RWPE2 (cell line): ENCODE data around the gene C12orf76.
"Not testable (repeated sequence)": the region's sequence is repeated elsewhere in the genome, so short reads cannot be mapped to it uniquely, and the experiment has no call there.

Source experiments
- ATAC-seq: fragments of 200-7000 bp; cut with Tn5 transposase; 3 replicates; pipeline ENCODE4 v1.9.1; 2021; ENCODE audit warnings: low read depth
- DNase-seq: peaks from one replicate; pipeline ENCODE4 v3.0.0-alpha.2; 2020; ENCODE audit warnings: low spot score
- H3K27ac ChIP-seq: fragments of 450-650 bp; 2 replicates; pipeline ENCODE4 v1.5.1; 2017; ENCODE audit warnings: mild to moderate bottlenecking; ENCODE audit not compliant: poor library complexity, severe bottlenecking
- H3K27me3 ChIP-seq: fragments of 250-450 bp; sonication (Bioruptor Pico); 2 replicates; pipeline ENCODE4 v1.5.1; 2021; ENCODE audit warnings: mild to moderate bottlenecking, moderate library complexity; ENCODE audit not compliant: insufficient read depth, poor library complexity, severe bottlenecking
- H3K36me3 ChIP-seq: fragments of 250-450 bp; sonication (Bioruptor Pico); 2 replicates; pipeline ENCODE4 v1.5.1; 2020; ENCODE audit warnings: low read depth, mild to moderate bottlenecking, moderate library complexity
- H3K4me1 ChIP-seq: fragments of 250-450 bp; sonication (Bioruptor Pico); 2 replicates; pipeline ENCODE4 v1.5.1; 2021; ENCODE audit warnings: mild to moderate bottlenecking, moderate library complexity; ENCODE audit not compliant: insufficient read depth, poor library complexity, severe bottlenecking
- H3K4me3 ChIP-seq: fragments of 250-450 bp; sonication (Bioruptor Pico); 2 replicates; pipeline ENCODE4 v1.5.1; 2021; ENCODE audit warnings: mild to moderate bottlenecking, moderate library complexity; ENCODE audit not compliant: severe bottlenecking
- H3K9me3 ChIP-seq: fragments of 250-450 bp; sonication (Bioruptor Pico); 2 replicates; pipeline ENCODE4 v1.5.1; 2021; ENCODE audit warnings: mild to moderate bottlenecking, moderate library complexity; ENCODE audit not compliant: severe bottlenecking
- TF ChIP-seq, protein P1 (sequence below): fragments of 450-650 bp; IDR thresholded peaks from one replicate; pipeline ENCODE4 v1.5.1; 2017; ENCODE audit warnings: mild to moderate bottlenecking, moderate library complexity; ENCODE audit not compliant: poor library complexity, severe bottlenecking

Gene C12orf76

GRCh38 chr12:110077800-110078199 lies 29.5 kb upstream of the C12orf76 start:
- DNase-seq (no peak), ATAC-seq (no peak)
- H3K9me3 ChIP-seq: no peaks in the 10 kb centered on the region
- TF ChIP-seq, protein P1, sequence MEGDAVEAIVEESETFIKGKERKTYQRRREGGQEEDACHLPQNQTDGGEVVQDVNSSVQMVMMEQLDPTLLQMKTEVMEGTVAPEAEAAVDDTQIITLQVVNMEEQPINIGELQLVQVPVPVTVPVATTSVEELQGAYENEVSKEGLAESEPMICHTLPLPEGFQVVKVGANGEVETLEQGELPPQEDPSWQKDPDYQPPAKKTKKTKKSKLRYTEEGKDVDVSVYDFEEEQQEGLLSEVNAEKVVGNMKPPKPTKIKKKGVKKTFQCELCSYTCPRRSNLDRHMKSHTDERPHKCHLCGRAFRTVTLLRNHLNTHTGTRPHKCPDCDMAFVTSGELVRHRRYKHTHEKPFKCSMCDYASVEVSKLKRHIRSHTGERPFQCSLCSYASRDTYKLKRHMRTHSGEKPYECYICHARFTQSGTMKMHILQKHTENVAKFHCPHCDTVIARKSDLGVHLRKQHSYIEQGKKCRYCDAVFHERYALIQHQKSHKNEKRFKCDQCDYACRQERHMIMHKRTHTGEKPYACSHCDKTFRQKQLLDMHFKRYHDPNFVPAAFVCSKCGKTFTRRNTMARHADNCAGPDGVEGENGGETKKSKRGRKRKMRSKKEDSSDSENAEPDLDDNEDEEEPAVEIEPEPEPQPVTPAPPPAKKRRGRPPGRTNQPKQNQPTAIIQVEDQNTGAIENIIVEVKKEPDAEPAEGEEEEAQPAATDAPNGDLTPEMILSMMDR: no peak
- H3K27me3 ChIP-seq: no peaks in the 10 kb centered on the region
- H3K27ac ChIP-seq: no peak overlapping the region
- H3K36me3 ChIP-seq: no peaks in the 10 kb centered on the region
- H3K4me3 ChIP-seq: no peak overlapping the region
- H3K4me1 ChIP-seq: no peaks in the 10 kb centered on the region

- Histone ChIP-seq H3K4me3 (no peak overlapping the region), H3K36me3 (no peaks in the 10 kb centered on the region), H3K4me1 (no peaks in the 10 kb centered on the region), H3K27me3 (no peaks in the 10 kb centered on the region), H3K27ac (no peak overlapping the region), H3K9me3 (no peaks in the 10 kb centered on the region)
- DNase-seq: no peak
- no peak for ATAC-seq
- TF ChIP-seq, protein P1: no peak
Observed at GRCh38 chr12:110075880-110076279, 27.6 kb upstream of the C12orf76 start.

GRCh38 chr12:110074089-110074488 lies 25.8 kb upstream of the C12orf76 start:
- H3K9me3 ChIP-seq: no peaks in the 10 kb centered on the region
- TF ChIP-seq, protein P1: no peak
- no peaks in the 10 kb centered on the region for H3K36me3 ChIP-seq
- H3K4me3 ChIP-seq: no peak overlapping the region
- H3K27me3 ChIP-seq: no peaks in the 10 kb centered on the region
- no peaks in the 10 kb centered on the region for H3K4me1 ChIP-seq
- no peak overlapping the region for H3K27ac ChIP-seq
- no peak for DNase-seq
- ATAC-seq: no peak

DNA sequence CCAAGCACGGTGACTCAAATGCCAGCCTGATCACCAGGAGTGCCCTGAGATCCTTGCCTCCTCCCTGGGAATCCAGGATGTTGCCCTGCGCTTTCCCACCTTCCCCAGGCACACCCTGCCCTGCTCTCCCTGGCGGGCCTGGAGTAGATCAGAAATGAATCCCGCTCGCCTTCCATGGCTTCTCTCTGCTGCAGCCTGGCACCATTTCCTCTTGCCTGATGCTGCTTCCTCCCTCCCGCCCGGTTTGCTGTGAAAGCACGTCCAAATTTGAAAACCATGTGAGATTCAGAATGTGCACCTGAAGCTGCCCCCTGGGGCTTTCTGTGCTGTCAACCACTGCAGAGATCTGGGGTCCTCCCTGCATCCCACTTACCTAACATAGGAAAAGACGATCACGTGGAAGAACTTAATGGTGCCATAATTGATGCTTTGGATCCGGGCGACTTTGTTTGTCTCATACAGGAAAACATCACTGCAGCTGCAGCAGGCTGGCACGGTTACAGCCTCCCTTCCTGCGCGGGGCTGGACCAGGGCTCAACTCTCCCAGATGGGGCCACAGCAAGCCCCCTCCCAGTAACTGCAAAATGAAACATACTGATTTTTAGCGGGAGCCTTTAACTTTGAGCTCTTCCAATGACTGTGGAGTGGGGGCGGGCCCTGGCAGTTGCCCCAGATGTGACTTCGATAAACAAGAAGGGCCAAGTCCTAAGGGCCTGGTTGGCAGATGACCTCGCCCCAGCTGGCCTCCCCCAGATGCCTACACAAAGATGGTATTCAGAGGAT lies 24.9 kb upstream of the C12orf76 start:
- ATAC-seq (peak; percentile 41; the same call in 2 of the 3 replicates), DNase-seq (no peak)
- no peaks in the 10 kb centered on the region for H3K27me3 ChIP-seq
- H3K36me3 ChIP-seq: no peaks in the 10 kb centered on the region
- no peaks in the 10 kb centered on the region for H3K9me3 ChIP-seq
- peak overlapping the region; percentile 0 for H3K4me3 ChIP-seq
- no peaks in the 10 kb centered on the region for H3K4me1 ChIP-seq
- TF ChIP-seq, protein P1: no peak
- H3K27ac ChIP-seq: no peak overlapping the region

DNA sequence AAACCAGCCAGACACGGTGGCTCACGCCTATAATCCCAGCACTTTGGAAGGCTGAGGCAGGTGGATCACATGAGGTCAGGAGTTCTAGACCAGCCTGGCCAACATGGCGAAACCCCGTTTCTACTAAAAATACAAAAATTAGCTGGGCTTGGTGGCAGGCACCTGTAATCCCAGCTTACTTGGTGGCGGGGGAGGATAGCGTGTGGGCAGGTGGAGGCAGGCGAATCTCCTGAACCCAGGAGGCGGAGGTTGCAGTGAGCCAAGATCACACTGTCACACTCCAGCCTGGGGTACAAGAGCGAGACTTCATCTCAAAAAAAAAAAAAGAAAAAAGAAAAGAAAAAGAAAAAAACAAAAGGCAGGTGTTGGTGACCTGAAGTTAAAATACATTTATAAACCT lies 24.3 kb upstream of the C12orf76 start:
- H3K36me3 ChIP-seq, H3K4me1 ChIP-seq, H3K27ac ChIP-seq, H3K4me3 ChIP-seq, DNase-seq, H3K9me3 ChIP-seq, H3K27me3 ChIP-seq, ATAC-seq: not testable (repeated sequence)
